Left ventricle myocardium superior (tissue), 1 donor: ENCODE data around the gene ZDHHC1. TPM values are rescaled to one million over a fixed set of nuclear protein-coding genes. Genes with fewer than 3 reads are reported as not detected.

ENCODE experiments used
- total RNA-seq: library from RNA; stranded (reverse); fragmentation: NEBNext Ultra II Directional; extraction: Animal tissue kit (Norgen Biotek cat#: 25700); gene quantifications from one replicate; pipeline ENCODE4 v1.2.1, GENCODE V29; 2021
- donor health status: DM: no; HTN: yes; CAD: no; lungs with severe emphysema.

The ZDHHC1 gene
- total RNA-seq, 1 donor from 2014 or later = 3.5 TPM

Other genes with a start within 250 kb of the ZDHHC1 start
- 125 TPM for gene NOL3, start 245.9 kb downstream of the ZDHHC1 start, total RNA-seq
- gene MATCAP1, start 232.5 kb downstream of the ZDHHC1 start, total RNA-seq = 12.4 TPM
- gene EXOC3L1, start 226.3 kb downstream of the ZDHHC1 start, total RNA-seq = 4.1 TPM
- gene E2F4, start 224.3 kb downstream of the ZDHHC1 start, total RNA-seq = 35.7 TPM
- gene ELMO3, start 217.3 kb downstream of the ZDHHC1 start, total RNA-seq = 0.79 TPM
- 11.7 TPM for gene TMEM208, start 189.3 kb downstream of the ZDHHC1 start, total RNA-seq
- 14.5 TPM for gene FHOD1, start 169.0 kb downstream of the ZDHHC1 start, total RNA-seq
- gene SLC9A5, start 167.5 kb downstream of the ZDHHC1 start, total RNA-seq = 1.2 TPM
- gene PLEKHG4, start 136.9 kb downstream of the ZDHHC1 start, total RNA-seq = 1.5 TPM
- not detected for gene KCTD19, start 89.7 kb downstream of the ZDHHC1 start, total RNA-seq
- gene LRRC36, start 89.7 kb downstream of the ZDHHC1 start, total RNA-seq = not detected
- gene TPPP3, start 23.0 kb downstream of the ZDHHC1 start, total RNA-seq = 8.9 TPM
- 0.89 TPM for gene HSD11B2, start 14.6 kb upstream of the ZDHHC1 start, total RNA-seq
- 66.6 TPM for gene ATP6V0D1, start 64.7 kb upstream of the ZDHHC1 start, total RNA-seq
- not detected for gene AGRP, start 67.1 kb upstream of the ZDHHC1 start, total RNA-seq
- gene RIPOR1, start 112.4 kb upstream of the ZDHHC1 start, total RNA-seq = 76.1 TPM
- gene CTCF, start 146.0 kb upstream of the ZDHHC1 start, total RNA-seq = 32.8 TPM
- 0.94 TPM for gene CARMIL2, start 228.7 kb upstream of the ZDHHC1 start, total RNA-seq
- 7.8 TPM for gene ACD, start 243.8 kb upstream of the ZDHHC1 start, total RNA-seq
- gene PARD6A, start 244.5 kb upstream of the ZDHHC1 start, total RNA-seq = 3.7 TPM